Measurements from ENCODE around the gene FEN1.

Gene FEN1

DNA sequence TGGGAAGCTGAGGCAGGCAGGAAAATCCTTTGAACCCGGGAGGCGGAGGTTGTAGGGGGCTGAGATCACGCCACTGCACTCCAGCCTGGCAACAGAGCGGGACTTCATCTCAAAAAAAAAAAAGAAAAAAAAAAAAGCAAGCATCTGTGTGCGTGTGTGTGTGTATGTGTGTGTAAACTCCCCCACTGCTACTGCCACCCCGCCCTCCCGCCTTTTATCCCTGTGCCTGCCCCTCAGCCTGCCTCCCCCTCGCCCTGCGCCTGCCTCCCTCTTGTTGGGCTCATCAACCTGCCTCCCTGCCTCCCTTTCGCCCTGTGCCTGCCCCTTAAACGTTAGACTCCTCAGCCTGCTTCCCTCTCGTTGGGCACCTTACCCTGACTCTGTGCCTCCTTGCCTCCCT is 18.3 kb upstream of the FEN1 start:
- no peak for DNase-seq (ENCODE audit: extremely low spot score)
- ChIA-PET CTCF (interaction anchor here (1.8 to 2.9 kb wide), 3 partner anchors 14 to 27 kb away, joined by 4 to 21 read pairs (median 20); partner anchors contain the start of gene TMEM258), POLR2A (no interaction called here)
- TF ChIP-seq, protein P1, sequence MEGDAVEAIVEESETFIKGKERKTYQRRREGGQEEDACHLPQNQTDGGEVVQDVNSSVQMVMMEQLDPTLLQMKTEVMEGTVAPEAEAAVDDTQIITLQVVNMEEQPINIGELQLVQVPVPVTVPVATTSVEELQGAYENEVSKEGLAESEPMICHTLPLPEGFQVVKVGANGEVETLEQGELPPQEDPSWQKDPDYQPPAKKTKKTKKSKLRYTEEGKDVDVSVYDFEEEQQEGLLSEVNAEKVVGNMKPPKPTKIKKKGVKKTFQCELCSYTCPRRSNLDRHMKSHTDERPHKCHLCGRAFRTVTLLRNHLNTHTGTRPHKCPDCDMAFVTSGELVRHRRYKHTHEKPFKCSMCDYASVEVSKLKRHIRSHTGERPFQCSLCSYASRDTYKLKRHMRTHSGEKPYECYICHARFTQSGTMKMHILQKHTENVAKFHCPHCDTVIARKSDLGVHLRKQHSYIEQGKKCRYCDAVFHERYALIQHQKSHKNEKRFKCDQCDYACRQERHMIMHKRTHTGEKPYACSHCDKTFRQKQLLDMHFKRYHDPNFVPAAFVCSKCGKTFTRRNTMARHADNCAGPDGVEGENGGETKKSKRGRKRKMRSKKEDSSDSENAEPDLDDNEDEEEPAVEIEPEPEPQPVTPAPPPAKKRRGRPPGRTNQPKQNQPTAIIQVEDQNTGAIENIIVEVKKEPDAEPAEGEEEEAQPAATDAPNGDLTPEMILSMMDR (IDR thresholded peaks at IDR 0.05; ENCODE audit: control extremely low read depth, extremely low read depth, low read depth, missing control alignments): no peak

DNA sequence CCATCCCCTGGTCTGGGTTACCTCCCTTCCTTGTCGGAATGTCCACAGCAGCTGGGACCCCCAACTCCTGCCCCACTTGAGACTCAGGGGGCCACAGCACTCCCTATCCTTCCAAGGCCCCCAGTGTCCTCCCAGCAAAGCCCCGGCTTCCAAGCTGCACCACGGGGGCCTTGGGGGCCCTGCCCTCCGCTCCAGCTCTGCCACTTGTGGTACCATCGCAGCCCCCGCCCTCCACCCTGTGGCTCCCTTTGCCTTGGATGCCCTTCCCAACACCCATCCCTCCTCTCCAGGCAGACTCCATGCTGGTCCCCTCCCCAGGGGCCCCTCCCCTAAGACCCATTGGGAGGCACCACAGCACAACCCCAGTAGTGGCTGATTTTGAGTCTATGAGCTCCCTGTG is 17.6 kb upstream of the FEN1 start:
- TF ChIP-seq, protein P1 (IDR thresholded peaks at IDR 0.05; ENCODE audit: control extremely low read depth, extremely low read depth, low read depth, missing control alignments): no peak
- CTCF ChIA-PET: interaction anchor here (1.0 to 3.1 kb wide), 10 partner anchors 8 to 140 kb away, joined by 3 to 21 read pairs (median 7); partner anchors contain the start of gene TMEM258
- POLR2A ChIA-PET: no interaction called here
- DNase-seq (ENCODE audit: extremely low spot score): no peak

DNA sequence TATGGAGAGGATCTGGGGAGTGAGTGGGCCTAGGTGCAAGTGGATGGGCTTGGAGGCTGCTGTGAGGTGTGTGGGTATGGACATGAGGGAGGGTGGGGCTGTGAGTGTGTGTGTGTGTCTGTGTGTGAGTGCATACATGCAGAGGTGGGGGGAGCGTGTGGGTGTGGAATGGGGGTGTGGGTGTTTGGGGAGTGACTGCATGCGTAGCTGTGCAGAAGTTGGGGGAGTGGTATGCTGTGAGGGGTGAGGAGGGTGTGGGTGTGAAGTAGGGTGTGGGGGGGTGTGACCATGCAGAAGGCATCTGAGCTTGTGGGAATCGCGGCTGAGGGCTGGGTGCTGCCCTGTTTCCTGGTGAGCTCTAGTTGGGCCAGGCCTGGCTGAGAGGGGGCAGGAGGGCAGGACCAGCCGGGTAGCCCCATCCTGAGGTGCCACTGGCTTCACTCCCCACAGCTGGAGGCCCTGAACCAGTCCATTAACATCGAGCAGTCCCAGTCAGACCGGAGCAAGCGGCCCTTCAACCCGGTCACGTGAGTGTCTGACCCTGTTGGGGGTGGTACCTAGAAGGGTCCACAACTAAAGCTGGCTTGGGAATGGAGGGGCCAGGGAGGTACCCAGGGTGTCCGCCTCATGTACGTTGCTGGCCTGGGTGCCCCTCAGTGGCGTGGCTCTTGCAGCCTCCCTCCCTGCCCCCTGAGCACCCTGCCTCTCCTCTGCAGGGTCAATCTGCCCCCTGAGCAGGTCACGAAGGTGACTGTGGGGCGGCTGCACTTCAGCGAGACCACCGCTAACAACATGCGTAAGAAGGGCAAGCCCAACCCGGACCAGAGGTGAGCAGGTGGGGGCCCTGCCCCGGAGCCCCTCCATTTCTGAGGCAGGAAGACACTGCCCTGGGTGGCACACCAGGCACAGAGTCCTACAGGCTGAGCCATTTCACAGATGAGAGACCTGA is 16.8 kb upstream of the FEN1 start:
- TF ChIP-seq, protein P1 (IDR thresholded peaks at IDR 0.05; ENCODE audit: control extremely low read depth, extremely low read depth, low read depth, missing control alignments): no peak
- no peak for DNase-seq (ENCODE audit: extremely low spot score)
- ChIA-PET POLR2A (no interaction called here), CTCF (interaction anchor here (1.0 to 3.1 kb wide), 11 partner anchors 9 to 141 kb away, joined by 3 to 21 read pairs (median 6); partner anchors contain the start of gene TMEM258)

DNA sequence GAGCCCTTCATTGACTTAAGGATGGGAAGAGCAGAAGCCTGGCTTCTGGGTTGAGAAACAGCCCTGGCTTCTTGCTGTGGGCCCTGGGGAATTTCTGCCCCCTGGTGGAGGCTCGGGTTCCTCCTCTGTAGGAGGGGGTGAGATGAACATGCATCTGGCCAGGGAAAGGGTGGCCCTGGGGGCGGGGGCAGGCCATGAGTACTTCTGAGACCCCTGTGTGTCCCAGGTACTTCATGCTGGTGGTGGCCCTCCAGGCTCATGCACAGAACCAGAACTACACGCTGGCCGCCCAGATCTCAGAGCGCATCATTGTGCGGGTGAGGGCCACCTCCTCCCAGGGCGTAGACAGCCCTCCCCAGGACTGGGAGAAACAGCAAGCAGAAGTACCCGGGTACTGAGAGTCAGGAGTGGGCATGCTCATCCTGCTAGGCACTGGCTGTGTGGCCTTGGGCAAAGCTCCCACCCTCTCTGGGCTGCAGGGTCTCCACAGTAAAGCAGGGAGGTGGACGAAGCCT is 16.1 kb upstream of the FEN1 start:
- TF ChIP-seq, protein P1 (IDR thresholded peaks at IDR 0.05; ENCODE audit: control extremely low read depth, extremely low read depth, low read depth, missing control alignments): peak; percentile 68
- DNase-seq (ENCODE audit: extremely low spot score): peak; percentile 90
- CTCF ChIA-PET: interaction anchor here (0.7 to 3.1 kb wide), 9 partner anchors 9 to 47 kb away, joined by 3 to 21 read pairs (median 8); no protein-coding TSS in a partner anchor
- POLR2A ChIA-PET: no interaction called here

DNA sequence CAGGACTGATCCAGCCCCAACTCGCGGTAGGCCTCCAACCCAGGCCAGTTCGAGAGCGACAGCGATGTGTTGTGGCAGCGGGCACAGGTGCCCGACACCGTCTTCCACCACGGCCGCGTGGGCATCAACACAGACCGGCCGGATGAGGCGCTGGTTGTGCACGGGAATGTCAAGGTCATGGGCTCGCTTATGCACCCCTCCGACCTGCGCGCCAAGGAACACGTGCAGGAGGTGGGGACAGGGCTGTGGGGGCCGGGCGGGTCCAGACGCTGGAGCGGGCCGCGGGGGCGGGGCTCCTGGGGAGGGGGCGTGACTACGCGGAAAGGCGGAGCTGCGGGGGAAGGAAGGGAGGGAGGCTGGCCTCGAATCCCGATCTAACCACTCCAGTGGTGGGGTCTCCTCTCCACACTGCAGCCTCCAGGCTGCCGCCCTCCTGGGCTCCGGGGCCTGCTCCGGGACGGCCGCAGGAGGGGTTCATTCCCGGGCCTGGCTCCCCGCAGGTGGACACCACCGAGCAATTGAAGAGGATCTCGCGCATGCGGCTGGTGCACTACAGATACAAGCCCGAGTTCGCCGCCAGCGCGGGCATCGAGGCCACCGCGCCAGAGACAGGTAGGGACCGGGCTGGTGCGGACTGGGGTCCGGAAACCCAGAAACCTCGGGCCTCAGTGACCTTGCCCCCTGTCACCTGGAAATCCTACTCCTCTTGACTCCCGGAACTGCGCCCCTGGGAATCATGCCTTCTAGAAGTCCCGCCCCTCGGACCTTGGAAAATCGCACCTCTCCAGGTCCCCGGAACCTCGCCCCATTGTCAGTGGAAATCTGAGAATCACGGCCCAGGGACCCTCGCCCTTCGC is 15.2 kb upstream of the FEN1 start:
- CTCF ChIA-PET: interaction anchor here (0.7 to 3.1 kb wide), 8 partner anchors 8 to 48 kb away, joined by 3 to 21 read pairs (median 3); no protein-coding TSS in a partner anchor
- peak; percentile 75 for DNase-seq (ENCODE audit: extremely low spot score)
- TF ChIP-seq, protein P1 (IDR thresholded peaks at IDR 0.05; ENCODE audit: control extremely low read depth, extremely low read depth, low read depth, missing control alignments): no peak
- POLR2A ChIA-PET: no interaction called here

All from GM10248 (cell line).